ENCODE results near the gene GMDS.

GMDS gene

GRCh38 chr6:1586861-1587450, 658.4 kb downstream of the GMDS start:
- no peak for DNase-seq (ENCODE audit: low spot score)

GRCh38 chr6:1586256-1586655, 659.1 kb downstream of the GMDS start:
- DNase-seq (ENCODE audit: low spot score): no peak

GRCh38 chr6:1585669-1586049, 659.7 kb downstream of the GMDS start:
- no peak for DNase-seq (ENCODE audit: low spot score)

- DNase-seq (ENCODE audit: low spot score): no peak
Measured at GRCh38 chr6:1584996-1585668, 660.3 kb downstream of the GMDS start.

GRCh38 chr6:1584146-1584545, 661.3 kb downstream of the GMDS start:
- DNase-seq (ENCODE audit: low spot score): no peak

- DNase-seq (ENCODE audit: low spot score): peak; percentile 83
Measured at GRCh38 chr6:1581120-1581991, 664.0 kb downstream of the GMDS start.

GRCh38 chr6:1580585-1580984, 664.8 kb downstream of the GMDS start:
- no peak for DNase-seq (ENCODE audit: low spot score)

GRCh38 chr6:1580109-1580508, 665.3 kb downstream of the GMDS start:
- no peak for DNase-seq (ENCODE audit: low spot score)

GRCh38 chr6:1579096-1579495, 666.3 kb downstream of the GMDS start:
- peak; percentile 26 for DNase-seq (ENCODE audit: low spot score)

- DNase-seq (ENCODE audit: low spot score): no peak
Measured at GRCh38 chr6:1577896-1578745, 667.3 kb downstream of the GMDS start.

- no peak for DNase-seq (ENCODE audit: low spot score)
Measured at GRCh38 chr6:1577146-1577680, 668.2 kb downstream of the GMDS start.

GRCh38 chr6:1576711-1577110, 668.7 kb downstream of the GMDS start:
- no peak for DNase-seq (ENCODE audit: low spot score)

GRCh38 chr6:1576166-1576565, 669.2 kb downstream of the GMDS start:
- no peak for DNase-seq (ENCODE audit: low spot score)

- peak; percentile 40 for DNase-seq (ENCODE audit: low spot score)
Measured at GRCh38 chr6:1575210-1576041, 670.0 kb downstream of the GMDS start.

- DNase-seq (ENCODE audit: low spot score): no peak
Measured at GRCh38 chr6:1574890-1575209, 670.6 kb downstream of the GMDS start.

GRCh38 chr6:1574083-1574761, 671.2 kb downstream of the GMDS start:
- DNase-seq (ENCODE audit: low spot score): peak; percentile 48
